GM18909 (cell line): ENCODE results near the gene PAQR7.

Experiments
- ATAC-seq: cut with Tn5 transposase; IDR thresholded peaks from one replicate; pipeline ENCODE4 v1.9.1; 2021; ENCODE audit warnings: mild to moderate bottlenecking; ENCODE audit not compliant: unreplicated experiment, poor library complexity

Gene PAQR7

GRCh38 chr1:25876693-25877077, 1.2 kb upstream of the PAQR7 start:
- ATAC-seq = no peak

- peak; percentile 24 for ATAC-seq
Measured at GRCh38 chr1:25875856-25876692, 566 bp upstream of the PAQR7 start.

GRCh38 chr1:25874635-25875153, 814 bp downstream of the PAQR7 start:
- no peak for ATAC-seq

DNA sequence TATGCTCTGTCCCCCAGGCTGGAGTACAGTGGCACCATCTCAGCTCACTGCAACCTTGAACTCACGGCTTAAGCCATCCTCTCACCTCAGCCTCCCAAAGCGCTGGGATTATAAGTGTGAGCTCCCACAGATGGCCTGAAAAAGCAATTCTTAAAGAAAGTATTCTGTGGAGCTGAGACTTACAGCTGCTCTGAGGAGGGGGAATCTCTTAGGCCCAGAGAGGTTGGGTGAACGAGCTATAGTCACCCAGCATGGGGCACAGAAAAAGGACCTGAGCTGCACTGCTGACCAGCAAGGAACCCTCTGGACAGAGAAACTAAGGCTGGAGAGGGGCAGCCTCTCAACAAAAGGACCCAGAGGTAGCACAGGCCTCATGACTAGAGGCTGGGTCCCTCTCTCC, 1.3 kb downstream of the PAQR7 start:
- ATAC-seq = no peak

DNA sequence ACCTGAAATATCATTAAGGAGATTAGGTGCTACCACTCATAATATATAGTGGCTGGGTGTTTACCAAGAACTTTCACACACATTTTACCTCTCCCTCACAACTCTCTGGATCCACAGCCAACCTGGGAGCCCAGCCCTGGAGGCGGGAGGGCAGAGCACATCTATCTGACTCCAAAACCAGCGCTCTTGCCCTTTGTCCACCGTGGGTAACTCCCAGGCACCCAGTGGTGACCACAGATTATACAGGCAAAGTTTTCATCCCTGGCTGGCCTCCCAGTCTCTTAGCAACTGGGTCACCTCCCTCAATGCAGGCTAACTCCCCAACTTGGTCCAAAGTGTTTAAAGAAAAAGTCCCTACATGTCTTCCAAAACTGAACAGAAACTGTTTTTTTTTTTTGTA, 2.4 kb downstream of the PAQR7 start:
- no peak for ATAC-seq

DNA sequence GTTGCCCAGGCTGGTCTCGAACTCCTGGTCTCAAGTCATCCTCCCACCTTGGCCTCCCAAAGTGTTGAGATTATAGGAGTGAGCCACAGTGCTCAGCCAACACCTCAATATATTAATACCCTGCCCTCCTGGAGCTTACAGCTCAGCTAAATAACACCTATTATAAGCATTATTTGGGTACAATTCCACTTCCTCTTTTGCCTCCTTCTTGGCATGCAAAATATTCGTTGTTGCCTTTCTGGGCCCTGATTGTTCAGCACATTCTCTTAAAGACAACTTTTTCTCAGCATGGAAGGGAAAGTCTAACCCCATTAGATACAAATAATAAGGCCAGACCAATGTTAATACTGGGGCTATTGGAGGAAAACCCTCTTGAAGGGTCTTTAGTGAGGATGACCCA, 2.8 kb downstream of the PAQR7 start:
- ATAC-seq = no peak

GRCh38 chr1:25871704-25872494, 3.6 kb downstream of the PAQR7 start:
- no peak for ATAC-seq

DNA sequence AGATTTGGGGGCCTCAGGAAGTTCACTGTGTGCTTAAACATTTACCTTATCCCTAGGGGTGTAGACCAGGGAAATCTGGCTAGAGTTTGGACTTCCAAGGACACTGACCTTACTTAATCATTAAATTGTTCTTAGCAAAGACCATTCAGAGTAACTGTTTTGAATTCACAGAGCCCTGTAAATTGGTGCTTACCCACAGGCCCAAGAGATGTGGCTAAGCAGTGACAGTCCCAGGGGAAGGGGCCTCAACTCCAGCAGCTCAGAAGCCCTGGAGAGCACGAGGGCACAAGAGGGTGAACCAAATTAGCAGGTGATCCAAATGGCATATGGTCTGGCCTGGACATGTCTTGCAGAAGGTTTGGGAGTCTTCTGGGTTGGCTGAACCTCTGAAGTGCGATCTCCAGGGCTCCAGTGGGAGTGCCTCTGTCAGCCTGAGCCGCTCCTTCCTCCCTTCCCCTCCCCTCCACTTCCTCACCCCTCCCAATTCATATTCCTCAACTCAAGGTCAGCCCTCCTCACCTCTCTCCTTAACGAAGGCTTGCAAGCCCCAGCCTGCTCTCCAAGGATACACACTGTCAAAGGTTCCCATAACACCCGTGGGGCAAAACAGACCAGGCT, 4.3 kb downstream of the PAQR7 start:
- ATAC-seq = no peak

DNA sequence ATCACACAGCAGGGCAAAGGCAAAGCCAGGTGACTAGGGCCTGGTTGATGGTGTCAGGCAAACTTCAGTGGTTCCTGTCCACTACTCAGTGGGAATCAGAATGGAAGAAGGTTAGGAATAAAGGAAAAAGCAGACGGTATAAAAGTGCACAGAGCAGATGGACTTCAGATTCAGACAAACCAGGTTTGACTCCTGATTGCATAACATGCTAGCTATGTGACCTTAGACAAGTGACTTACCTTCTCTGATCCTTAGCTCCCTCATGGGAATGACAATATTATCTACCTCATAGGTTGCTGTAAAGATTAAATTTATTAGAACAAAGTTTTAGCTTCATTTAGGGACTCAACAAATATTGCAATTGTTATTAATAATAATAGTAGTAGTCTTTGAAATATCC, 4.9 kb downstream of the PAQR7 start:
- no peak for ATAC-seq

DNA sequence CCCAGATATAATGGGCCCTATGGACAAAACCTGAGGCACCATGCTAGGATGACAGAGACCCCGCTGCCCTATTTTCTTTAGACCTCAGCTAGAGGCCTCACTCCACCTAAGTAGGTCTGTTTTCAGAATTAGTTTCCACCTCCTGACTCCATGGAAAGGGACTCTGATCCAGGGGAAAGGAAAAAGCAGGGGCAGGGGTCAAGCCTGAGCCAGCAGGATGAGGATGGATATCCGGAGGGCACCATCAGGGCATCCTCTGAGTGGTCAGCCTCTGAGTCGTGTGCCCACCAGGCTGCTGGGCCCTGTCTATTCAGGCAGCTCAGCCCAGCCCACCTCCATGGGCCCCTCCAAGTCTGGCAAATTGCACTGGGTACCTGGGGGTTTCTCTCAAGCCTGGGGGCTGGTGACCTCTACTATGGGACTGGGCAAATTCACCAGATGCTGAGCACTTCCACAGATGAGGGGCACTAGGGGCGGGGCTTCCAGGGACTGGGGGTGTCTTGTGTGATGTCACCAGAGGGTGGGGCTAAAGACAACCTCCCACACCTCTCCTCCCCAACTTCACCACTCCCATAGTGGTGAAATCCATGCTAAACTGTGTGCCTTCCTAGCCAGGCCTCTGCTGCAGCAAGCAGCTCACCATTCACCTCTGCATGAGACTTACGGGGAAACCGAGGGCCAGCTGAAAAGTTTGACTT, 5.5 kb downstream of the PAQR7 start:
- no peak for ATAC-seq

GRCh38 chr1:25867210-25867991, 8.1 kb downstream of the PAQR7 start:
- ATAC-seq = no peak

DNA sequence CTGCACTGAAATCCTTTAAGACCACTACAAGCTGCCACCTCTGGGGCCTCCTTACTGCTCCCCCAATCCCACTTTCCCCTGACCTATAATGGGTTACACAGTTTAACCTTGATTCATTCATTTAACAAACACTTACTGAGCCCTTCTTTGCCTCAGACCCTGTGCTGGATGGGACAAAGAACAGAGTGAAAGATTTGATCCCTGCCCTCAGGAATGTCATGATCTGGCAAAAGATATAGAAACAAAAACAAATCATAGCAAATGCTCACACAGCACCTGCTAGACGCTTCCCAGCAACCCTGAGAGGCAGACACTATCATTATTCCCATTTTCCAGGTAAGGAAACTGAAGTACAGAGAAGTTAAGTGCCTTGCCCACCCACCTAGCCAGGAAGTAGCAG, 9.2 kb downstream of the PAQR7 start:
- ATAC-seq = no peak

DNA sequence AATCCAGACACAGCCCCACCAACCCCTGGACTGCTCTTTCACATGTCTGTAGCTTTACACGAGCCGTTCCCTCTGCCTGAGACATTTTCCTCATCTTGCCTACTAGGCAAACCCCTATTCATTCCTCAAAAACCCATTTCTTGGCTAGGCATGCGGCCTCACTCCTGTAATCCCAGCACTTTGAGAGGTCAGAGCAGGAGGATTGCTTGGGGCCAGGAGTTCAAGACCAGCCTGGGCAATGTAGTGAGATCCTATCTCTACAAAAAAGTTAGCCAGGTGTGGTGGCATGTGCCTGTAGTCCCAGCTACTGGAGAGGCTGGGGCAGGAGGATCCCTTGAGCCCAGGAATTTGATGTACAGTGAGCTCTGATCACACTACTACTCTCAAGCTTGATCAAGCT, 11.1 kb downstream of the PAQR7 start:
- ATAC-seq = no peak

DNA sequence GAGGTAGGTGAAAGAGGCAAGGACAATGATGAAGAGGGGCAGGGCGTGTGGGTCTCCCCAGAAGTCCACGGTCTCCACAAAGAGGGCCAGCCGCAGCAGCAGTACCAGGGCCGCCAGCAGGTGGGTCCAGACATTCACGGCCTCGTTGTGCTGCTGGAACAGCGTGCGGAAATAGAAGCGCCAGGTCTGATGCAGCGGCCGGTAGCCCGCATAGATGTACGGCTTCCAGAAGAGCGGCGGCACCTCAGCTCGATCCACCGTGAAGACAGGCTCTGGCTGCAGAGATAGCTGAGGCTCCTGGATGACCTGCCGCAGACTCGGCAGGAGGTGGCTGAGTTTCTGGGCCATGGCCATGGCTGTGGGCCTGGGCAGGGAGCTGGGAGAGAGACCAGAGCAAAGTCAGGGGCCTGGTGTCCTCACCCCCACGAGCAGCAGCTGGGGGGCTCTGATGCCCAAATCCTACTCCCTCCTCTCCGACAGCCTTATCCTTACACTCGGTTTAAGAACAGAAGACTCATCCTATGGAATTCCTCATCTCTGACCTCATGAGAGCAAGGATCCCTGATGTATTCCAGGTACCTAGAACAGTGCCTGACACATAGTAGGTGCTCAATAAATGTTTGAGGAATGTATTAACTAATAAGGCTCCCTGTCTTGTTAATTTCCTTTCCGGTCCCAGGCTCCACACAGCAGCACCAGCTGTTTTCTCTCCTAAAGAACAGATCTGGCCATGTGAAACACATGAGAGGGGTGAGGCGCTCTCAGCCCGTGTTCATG, 11.8 kb downstream of the PAQR7 start:
- ATAC-seq = no peak

DNA sequence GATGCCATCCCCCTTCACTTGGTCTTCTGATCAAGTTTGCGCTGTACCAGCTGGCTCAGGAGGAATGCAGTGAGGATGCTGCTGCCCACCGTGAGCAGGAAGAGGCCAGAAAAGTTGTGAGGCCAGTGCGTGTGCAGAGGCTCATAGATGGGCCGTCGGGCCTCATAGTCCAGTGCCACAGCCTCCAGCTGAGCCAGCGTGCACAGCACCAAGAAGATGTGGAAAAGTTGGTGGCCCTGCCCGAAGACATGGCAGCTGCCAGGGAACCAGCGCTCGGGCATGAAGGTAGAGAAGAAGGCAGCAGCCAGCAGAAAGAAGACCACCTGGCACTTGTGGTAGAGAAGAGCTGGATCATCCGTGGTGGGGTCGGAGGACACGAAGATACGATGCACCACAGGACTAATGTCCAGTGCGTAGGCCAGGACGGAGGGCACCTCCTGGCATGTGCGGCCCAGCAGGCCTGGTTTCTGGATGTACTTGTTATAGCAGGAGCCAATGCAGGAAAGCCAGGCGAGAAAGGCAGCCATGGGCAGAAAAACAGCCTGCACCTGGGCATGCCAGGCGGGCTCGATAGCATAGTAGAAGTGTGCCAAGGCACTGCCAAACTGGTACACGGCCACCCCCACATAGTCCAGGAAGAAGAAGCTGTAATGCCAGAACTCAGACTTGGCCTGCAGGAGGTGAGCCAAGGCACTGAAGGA, 12.6 kb downstream of the PAQR7 start:
- ATAC-seq = no peak

DNA sequence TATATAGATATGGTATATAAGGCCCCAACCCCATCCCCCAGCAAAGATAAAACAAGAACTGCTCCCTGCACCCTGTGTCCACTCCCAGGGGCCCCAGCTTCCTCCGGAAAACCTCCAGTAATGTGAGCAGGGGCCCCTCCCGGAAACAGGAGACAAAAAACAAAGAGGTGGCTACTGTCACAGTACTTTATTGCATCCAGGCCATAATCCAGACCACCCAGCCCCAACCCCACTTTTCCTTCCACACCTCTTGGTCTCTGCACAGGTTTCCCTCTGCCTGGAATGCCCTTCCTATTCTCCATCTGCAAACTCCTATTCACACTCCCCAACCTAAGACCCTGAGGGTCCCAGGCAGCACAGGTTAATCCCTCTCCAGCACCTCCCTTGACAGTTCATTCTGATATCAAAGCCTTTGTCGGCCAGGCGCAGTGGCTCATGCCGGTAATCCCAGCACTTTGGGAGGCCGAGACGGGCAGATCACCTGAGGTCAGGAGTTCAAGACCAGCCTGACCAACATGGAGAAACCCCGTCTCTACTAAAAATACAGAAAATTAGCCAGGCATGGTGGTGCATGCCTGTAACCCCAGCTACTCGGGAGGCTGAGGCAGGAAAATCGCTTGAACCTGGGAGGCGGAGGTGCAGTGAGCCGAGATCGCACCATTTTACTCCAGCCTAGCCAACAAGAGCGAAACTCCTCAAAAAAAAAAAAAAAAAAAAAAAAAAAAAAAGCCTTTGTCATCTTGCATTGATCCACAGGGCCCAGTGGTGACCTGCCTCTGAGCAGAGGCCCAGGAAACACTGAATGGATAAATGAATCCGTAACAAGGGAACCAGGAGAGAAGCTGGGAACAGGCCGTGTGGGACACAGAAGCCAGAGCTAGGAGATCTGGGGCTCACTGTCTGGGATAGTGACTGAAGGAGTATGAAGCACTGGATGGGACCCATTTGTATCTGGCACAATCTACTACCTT, 13.9 kb downstream of the PAQR7 start:
- ATAC-seq = no peak
